ENCODE results near the gene IL1RN.

DNA sequence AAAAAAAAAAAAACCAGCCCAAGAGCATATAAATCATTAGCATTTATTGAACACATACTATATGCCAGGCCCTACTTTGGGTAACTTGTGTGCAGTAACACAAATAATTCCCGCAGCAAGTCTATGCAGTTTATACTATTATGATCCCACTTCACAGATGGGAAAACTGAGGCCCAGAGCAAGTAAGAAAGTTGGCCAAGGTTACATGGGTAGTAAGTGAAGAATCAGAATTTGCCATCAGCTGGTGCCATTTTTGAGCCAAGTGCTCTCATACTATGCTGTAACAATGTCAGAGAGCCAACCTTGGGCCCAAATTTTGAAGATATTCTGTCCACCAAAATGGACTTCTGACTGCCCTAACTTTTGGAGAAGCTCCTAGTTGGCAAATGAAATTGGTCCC is 32.9 kb downstream of the IL1RN start:
- TF ChIP-seq CTCF (IDR thresholded peaks at IDR 0.05) = no peak
- TF ChIP-seq EZH2 (IDR thresholded peaks at IDR 0.05) = no peak
- TF ChIP-seq EZH2phosphoT487 (IDR thresholded peaks at IDR 0.05) = no peak

All from neural progenitor cell (in vitro differentiated cells).